ENCODE measurements around the gene HPS4. TPM values are rescaled to one million over a fixed set of nuclear protein-coding genes. Genes with fewer than 3 reads are reported as not detected.
"Not testable (repeated sequence)": the region's sequence is repeated elsewhere in the genome, so short reads cannot be mapped to it uniquely, and the experiment has no call there.

Gene HPS4
- total RNA-seq (2014; rRNA removed; shearing (Covaris generic); ENCODE audit: low replicate concordance) = 42.1 and 46.1 TPM in 2 replicates

- H4K20me1 ChIP-seq (ENCODE audit: insufficient read depth, low read depth, low read length) = no peaks in the 10 kb centered on the region
- no peaks in the 10 kb centered on the region for H3K9me2 ChIP-seq (replicated peaks; ENCODE audit: insufficient read depth, low read length)
- peak within 1 kb of the TSS; percentile 92 for H3K4me2 ChIP-seq (ENCODE audit: low read depth, low read length, poor library complexity, severe bottlenecking)
- peaks cover 88% of the 10 kb centered on the region for H3K79me2 ChIP-seq (ENCODE audit: low read length)
- peaks cover 89% of the 10 kb centered on the region for H3K4me1 ChIP-seq (ENCODE audit: low read length)
- no peaks in the 10 kb centered on the region for H3K27me3 ChIP-seq (ENCODE audit: low read length)
- peak within 1 kb of the TSS; percentile 73 for H3K4me3 ChIP-seq (ENCODE audit: low read length)
- no peaks in the 10 kb centered on the region for H3K9me3 ChIP-seq (ENCODE audit: low read length)
- H2AFZ ChIP-seq (ENCODE audit: low read length) = peak within 1 kb of the TSS; percentile 4; the same call in 1 of the 2 replicates
- peak within 1 kb of the TSS; percentile 91 for H3K27ac ChIP-seq (ENCODE audit: low read length)
- peak; percentile 97 for DNase-seq
- H3K36me3 ChIP-seq (ENCODE audit: insufficient read depth, low read length) = peaks cover 6% of the 10 kb centered on the region; the same call in 1 of the 2 replicates
- H3K9ac ChIP-seq (ENCODE audit: low read length) = peak within 1 kb of the TSS; percentile 80
These were observed at the start of gene HPS4, which contains the start of gene SRRD for GRCh38 chr22:26483439-26484359. TSS of gene HPS4 (minus strand) at chr22:26483783. CDS start at chr22:26481762, 2,021 bp downstream. TSS of gene SRRD (plus strand) at chr22:26483877. CDS start at chr22:26483891, 14 bp downstream.

GRCh38 chr22:26529345-26529744, 45.8 kb upstream of the HPS4 start:
- DNase-seq = no peak
- Histone ChIP-seq H4K20me1 (ENCODE audit: insufficient read depth, low read depth, low read length) (no peaks in the 10 kb centered on the region), H3K4me3 (ENCODE audit: low read length) (no peak overlapping the region), H3K4me1 (ENCODE audit: low read length) (peaks cover 26% of the 10 kb centered on the region), H3K27ac (ENCODE audit: low read length) (no peak overlapping the region), H3K36me3 (ENCODE audit: insufficient read depth, low read length) (peaks cover 30% of the 10 kb centered on the region; the same call in 1 of the 2 replicates), H2AFZ (ENCODE audit: low read length) (no peak overlapping the region), H3K9me3 (ENCODE audit: low read length) (no peaks in the 10 kb centered on the region), H3K79me2 (ENCODE audit: low read length) (peaks cover 11% of the 10 kb centered on the region), H3K4me2 (ENCODE audit: low read depth, low read length, poor library complexity, severe bottlenecking) (no peak overlapping the region), H3K9me2 (replicated peaks; ENCODE audit: insufficient read depth, low read length) (no peaks in the 10 kb centered on the region), H3K27me3 (ENCODE audit: low read length) (no peaks in the 10 kb centered on the region), H3K9ac (ENCODE audit: low read length) (no peak overlapping the region)

GRCh38 chr22:26528518-26528917, 44.9 kb upstream of the HPS4 start:
- H3K79me2 ChIP-seq (ENCODE audit: low read length); H3K9me2 ChIP-seq (replicated peaks; ENCODE audit: insufficient read depth, low read length); H3K4me2 ChIP-seq (ENCODE audit: low read depth, low read length, poor library complexity, severe bottlenecking); H2AFZ ChIP-seq (ENCODE audit: low read length); DNase-seq; H3K4me3 ChIP-seq (ENCODE audit: low read length); H3K9ac ChIP-seq (ENCODE audit: low read length); H4K20me1 ChIP-seq (ENCODE audit: insufficient read depth, low read depth, low read length); H3K27me3 ChIP-seq (ENCODE audit: low read length); H3K9me3 ChIP-seq (ENCODE audit: low read length); H3K27ac ChIP-seq (ENCODE audit: low read length): not testable (repeated sequence)
- Histone ChIP-seq H3K4me1 (ENCODE audit: low read length) (peaks cover 18% of the 10 kb centered on the region), H3K36me3 (ENCODE audit: insufficient read depth, low read length) (peaks cover 36% of the 10 kb centered on the region)

GRCh38 chr22:26527574-26528465, 44.2 kb upstream of the HPS4 start:
- no peak overlapping the region for H2AFZ ChIP-seq (ENCODE audit: low read length)

GRCh38 chr22:26527167-26527566, 43.6 kb upstream of the HPS4 start:
- no peak overlapping the region for H3K4me3 ChIP-seq (ENCODE audit: low read length)
- H3K27ac ChIP-seq (ENCODE audit: low read length) = peak overlapping the region; percentile 32; the same call in 1 of the 2 replicates
- no peaks in the 10 kb centered on the region for H3K9me2 ChIP-seq (replicated peaks; ENCODE audit: insufficient read depth, low read length)
- H3K4me2 ChIP-seq (ENCODE audit: low read depth, low read length, poor library complexity, severe bottlenecking) = no peak overlapping the region
- H2AFZ ChIP-seq (ENCODE audit: low read length) = no peak overlapping the region
- no peaks in the 10 kb centered on the region for H4K20me1 ChIP-seq (ENCODE audit: insufficient read depth, low read depth, low read length)
- H3K9me3 ChIP-seq (ENCODE audit: low read length) = no peaks in the 10 kb centered on the region
- H3K27me3 ChIP-seq (ENCODE audit: low read length) = no peaks in the 10 kb centered on the region
- peaks cover 32% of the 10 kb centered on the region for H3K36me3 ChIP-seq (ENCODE audit: insufficient read depth, low read length)
- peaks cover 12% of the 10 kb centered on the region for H3K4me1 ChIP-seq (ENCODE audit: low read length)
- no peaks in the 10 kb centered on the region for H3K79me2 ChIP-seq (ENCODE audit: low read length)
- no peak for DNase-seq
- no peak overlapping the region for H3K9ac ChIP-seq (ENCODE audit: low read length)

More at GRCh38 chr22:26527574-26528465, 44.2 kb upstream of the HPS4 start:
- H3K9me3 ChIP-seq (ENCODE audit: low read length) = no peaks in the 10 kb centered on the region
- H3K27ac ChIP-seq (ENCODE audit: low read length) = peak overlapping the region; percentile 32; the same call in 1 of the 2 replicates
- no peaks in the 10 kb centered on the region for H3K9me2 ChIP-seq (replicated peaks; ENCODE audit: insufficient read depth, low read length)
- no peak overlapping the region for H3K9ac ChIP-seq (ENCODE audit: low read length)
- H4K20me1 ChIP-seq (ENCODE audit: insufficient read depth, low read depth, low read length) = no peaks in the 10 kb centered on the region
- H3K4me3 ChIP-seq (ENCODE audit: low read length) = no peak overlapping the region
- H3K4me1 ChIP-seq (ENCODE audit: low read length) = peaks cover 12% of the 10 kb centered on the region
- no peak for DNase-seq
- H3K4me2 ChIP-seq (ENCODE audit: low read depth, low read length, poor library complexity, severe bottlenecking) = no peak overlapping the region
- H3K27me3 ChIP-seq (ENCODE audit: low read length) = no peaks in the 10 kb centered on the region
- H3K36me3 ChIP-seq (ENCODE audit: insufficient read depth, low read length) = peaks cover 37% of the 10 kb centered on the region
- H3K79me2 ChIP-seq (ENCODE audit: low read length) = peaks cover 3% of the 10 kb centered on the region; the same call in 1 of the 2 replicates

- no peak overlapping the region for H2AFZ ChIP-seq (ENCODE audit: low read length)
- no peaks in the 10 kb centered on the region for H4K20me1 ChIP-seq (ENCODE audit: insufficient read depth, low read depth, low read length)
- H3K27me3 ChIP-seq (ENCODE audit: low read length) = no peaks in the 10 kb centered on the region
- no peak for DNase-seq
- no peak overlapping the region for H3K4me2 ChIP-seq (ENCODE audit: low read depth, low read length, poor library complexity, severe bottlenecking)
- peaks cover 12% of the 10 kb centered on the region for H3K4me1 ChIP-seq (ENCODE audit: low read length)
- no peak overlapping the region for H3K4me3 ChIP-seq (ENCODE audit: low read length)
- peaks cover 30% of the 10 kb centered on the region for H3K36me3 ChIP-seq (ENCODE audit: insufficient read depth, low read length)
- peak overlapping the region; percentile 15; the same call in 1 of the 2 replicates for H3K27ac ChIP-seq (ENCODE audit: low read length)
- no peaks in the 10 kb centered on the region for H3K79me2 ChIP-seq (ENCODE audit: low read length)
- no peaks in the 10 kb centered on the region for H3K9me2 ChIP-seq (replicated peaks; ENCODE audit: insufficient read depth, low read length)
- no peak overlapping the region for H3K9ac ChIP-seq (ENCODE audit: low read length)
- H3K9me3 ChIP-seq (ENCODE audit: low read length) = no peaks in the 10 kb centered on the region
These were observed 42.5 kb upstream of the HPS4 start for GRCh38 chr22:26525946-26526564.

GRCh38 chr22:26524870-26525269, 41.3 kb upstream of the HPS4 start:
- H4K20me1 ChIP-seq (ENCODE audit: insufficient read depth, low read depth, low read length) = no peaks in the 10 kb centered on the region
- H2AFZ ChIP-seq (ENCODE audit: low read length) = no peak overlapping the region
- peaks cover 23% of the 10 kb centered on the region for H3K36me3 ChIP-seq (ENCODE audit: insufficient read depth, low read length)
- peak overlapping the region; percentile 17; the same call in 1 of the 2 replicates for H3K27ac ChIP-seq (ENCODE audit: low read length)
- no peak overlapping the region for H3K9ac ChIP-seq (ENCODE audit: low read length)
- no peak for DNase-seq
- no peak overlapping the region for H3K4me2 ChIP-seq (ENCODE audit: low read depth, low read length, poor library complexity, severe bottlenecking)
- no peak overlapping the region for H3K4me3 ChIP-seq (ENCODE audit: low read length)
- H3K79me2 ChIP-seq (ENCODE audit: low read length) = no peaks in the 10 kb centered on the region
- no peaks in the 10 kb centered on the region for H3K9me3 ChIP-seq (ENCODE audit: low read length)
- no peaks in the 10 kb centered on the region for H3K9me2 ChIP-seq (replicated peaks; ENCODE audit: insufficient read depth, low read length)
- no peaks in the 10 kb centered on the region for H3K27me3 ChIP-seq (ENCODE audit: low read length)
- H3K4me1 ChIP-seq (ENCODE audit: low read length) = peaks cover 12% of the 10 kb centered on the region

Measured in Karpas-422 (cell line).